Measurements from ENCODE around the gene CDIP1.

CDIP1 gene

DNA sequence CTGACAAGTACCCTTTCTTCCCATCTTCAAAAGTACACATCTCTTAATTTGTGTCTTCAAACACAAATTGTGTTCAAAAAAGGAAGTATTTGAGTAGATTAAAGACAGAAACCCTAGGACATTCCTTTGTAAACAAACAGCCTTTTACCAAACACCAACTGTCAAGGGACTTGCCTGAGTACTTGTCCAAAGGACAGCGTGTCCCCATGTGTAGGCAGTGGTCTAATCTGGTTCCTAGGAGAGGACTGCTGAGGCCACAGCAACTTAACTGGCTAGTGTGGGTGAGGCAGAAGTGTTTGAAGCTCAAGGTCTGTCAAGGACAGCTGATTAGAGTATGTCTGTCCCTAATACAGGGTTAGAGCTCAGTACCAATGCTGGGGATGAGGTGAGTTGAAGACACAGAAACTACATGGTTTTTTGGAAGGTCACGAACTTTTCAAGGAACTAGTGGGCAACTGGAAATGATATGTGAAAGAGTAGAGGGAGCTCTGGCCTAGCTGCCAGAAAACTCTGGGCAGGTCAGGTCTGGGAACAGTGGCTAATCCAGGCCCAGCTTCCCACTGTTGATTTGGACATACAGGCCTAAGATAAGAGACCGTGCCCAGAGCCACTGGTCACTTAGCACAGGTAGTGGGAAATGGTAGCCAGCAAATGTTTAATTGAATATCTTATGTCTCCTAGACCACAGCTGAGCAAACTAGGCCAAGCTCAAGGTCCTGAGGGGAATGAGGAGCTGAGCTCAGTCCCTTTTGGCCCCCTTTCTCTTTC, 52.3 kb downstream of the CDIP1 start:
- Histone ChIP-seq H3K27ac (ENCODE audit: low read length) (no peak overlapping the region), H3K36me3 (replicated peaks; ENCODE audit: insufficient read depth, low read length) (0 out of 2 replicates have a peak, but pooled peaks cover 4% of the 10 kb centered on the region), H3K9me2 (replicated peaks; ENCODE audit: insufficient read depth, low read length) (no peaks in the 10 kb centered on the region), H3K27me3 (replicated peaks; ENCODE audit: insufficient read depth, low read length) (no peaks in the 10 kb centered on the region), H4K20me1 (ENCODE audit: insufficient read depth, low read length) (no peaks in the 10 kb centered on the region), H3K79me2 (ENCODE audit: low read length) (peaks cover 57% of the 10 kb centered on the region), H3K4me2 (ENCODE audit: low read depth, low read length) (no peak overlapping the region), H3K9me3 (replicated peaks; ENCODE audit: insufficient read depth, low read length) (no peaks in the 10 kb centered on the region), H3K4me1 (ENCODE audit: low read length) (no peaks in the 10 kb centered on the region), H3K4me3 (ENCODE audit: low read length) (no peak overlapping the region), H3K9ac (ENCODE audit: low read length) (no peak overlapping the region), H3F3A (ENCODE audit: insufficient read depth, low read length) (no peaks in the 10 kb centered on the region; the same call in 1 of the 2 replicates), H2AFZ (ENCODE audit: low read length) (no peak overlapping the region)
- no peak for TF ChIP-seq CTCF (IDR thresholded peaks at IDR 0.05; ENCODE audit: low read length)
- TF ChIP-seq EZH2 (optimal IDR thresholded peaks at IDR 0.05; ENCODE audit: low read depth, low read length), result no peak
- TF ChIP-seq EZH2phosphoT487 (IDR thresholded peaks at IDR 0.05; ENCODE audit: low read length), result no peak
- no peak for DNase-seq

- Histone ChIP-seq H3K4me2 (ENCODE audit: low read depth, low read length) (no peak overlapping the region), H3K27me3 (replicated peaks; ENCODE audit: insufficient read depth, low read length) (no peaks in the 10 kb centered on the region), H4K20me1 (ENCODE audit: insufficient read depth, low read length) (no peaks in the 10 kb centered on the region), H2AFZ (ENCODE audit: low read length) (no peak overlapping the region), H3K27ac (ENCODE audit: low read length) (no peak overlapping the region), H3K4me3 (ENCODE audit: low read length) (no peak overlapping the region), H3F3A (ENCODE audit: insufficient read depth, low read length) (no peaks in the 10 kb centered on the region), H3K36me3 (replicated peaks; ENCODE audit: insufficient read depth, low read length) (no peaks in the 10 kb centered on the region), H3K9me2 (replicated peaks; ENCODE audit: insufficient read depth, low read length) (no peaks in the 10 kb centered on the region), H3K9ac (ENCODE audit: low read length) (no peak overlapping the region), H3K79me2 (ENCODE audit: low read length) (peaks cover 68% of the 10 kb centered on the region), H3K4me1 (ENCODE audit: low read length) (no peaks in the 10 kb centered on the region), H3K9me3 (replicated peaks; ENCODE audit: insufficient read depth, low read length) (no peaks in the 10 kb centered on the region)
- TF ChIP-seq CTCF (IDR thresholded peaks at IDR 0.05; ENCODE audit: low read length), result no peak
- no peak for DNase-seq
These were observed 56.6 kb downstream of the CDIP1 start for GRCh38 chr16:4481963-4482362.

DNA sequence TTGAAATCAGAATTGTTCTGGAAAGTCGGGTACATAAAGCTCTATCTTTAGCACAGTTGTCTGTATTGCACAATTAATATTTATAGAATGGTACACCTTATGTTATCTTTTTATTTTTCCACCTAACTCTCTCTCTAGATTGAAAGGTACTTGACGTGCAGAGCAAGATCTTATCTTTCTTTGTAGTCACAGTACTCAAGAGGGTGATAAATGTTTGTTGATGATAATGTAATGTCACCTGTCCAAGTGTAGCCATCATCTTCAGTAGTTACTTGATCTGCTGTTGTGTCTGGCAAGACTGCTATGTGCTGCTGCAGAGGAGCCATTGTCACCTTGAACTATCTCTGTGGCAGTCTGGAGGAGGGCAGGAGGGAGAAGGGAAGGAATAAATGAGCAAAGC, 57.0 kb downstream of the CDIP1 start:
- H3K9me3 ChIP-seq (replicated peaks; ENCODE audit: insufficient read depth, low read length), result no peaks in the 10 kb centered on the region
- no peak overlapping the region for H3K27ac ChIP-seq (ENCODE audit: low read length)
- no peaks in the 10 kb centered on the region for H3F3A ChIP-seq (ENCODE audit: insufficient read depth, low read length)
- H3K9ac ChIP-seq (ENCODE audit: low read length), result no peak overlapping the region
- H3K36me3 ChIP-seq (replicated peaks; ENCODE audit: insufficient read depth, low read length), result no peaks in the 10 kb centered on the region
- H2AFZ ChIP-seq (ENCODE audit: low read length), result no peak overlapping the region
- no peaks in the 10 kb centered on the region for H3K27me3 ChIP-seq (replicated peaks; ENCODE audit: insufficient read depth, low read length)
- no peaks in the 10 kb centered on the region for H3K9me2 ChIP-seq (replicated peaks; ENCODE audit: insufficient read depth, low read length)
- no peaks in the 10 kb centered on the region for H4K20me1 ChIP-seq (ENCODE audit: insufficient read depth, low read length)
- H3K4me3 ChIP-seq (ENCODE audit: low read length), result no peak overlapping the region
- no peak overlapping the region for H3K4me2 ChIP-seq (ENCODE audit: low read depth, low read length)
- peaks cover 70% of the 10 kb centered on the region for H3K79me2 ChIP-seq (ENCODE audit: low read length)
- TF ChIP-seq EZH2phosphoT487 (IDR thresholded peaks at IDR 0.05; ENCODE audit: low read length) (no peak), CTCF (IDR thresholded peaks at IDR 0.05; ENCODE audit: low read length) (no peak)
- no peak for DNase-seq
- H3K4me1 ChIP-seq (ENCODE audit: low read length), result no peaks in the 10 kb centered on the region

All from MM.1S (cell line).